ENCODE data around the gene MTF2.
A peak's percentile ranks its signal among the peaks of the same experiment; 100 is the strongest.

DNA sequence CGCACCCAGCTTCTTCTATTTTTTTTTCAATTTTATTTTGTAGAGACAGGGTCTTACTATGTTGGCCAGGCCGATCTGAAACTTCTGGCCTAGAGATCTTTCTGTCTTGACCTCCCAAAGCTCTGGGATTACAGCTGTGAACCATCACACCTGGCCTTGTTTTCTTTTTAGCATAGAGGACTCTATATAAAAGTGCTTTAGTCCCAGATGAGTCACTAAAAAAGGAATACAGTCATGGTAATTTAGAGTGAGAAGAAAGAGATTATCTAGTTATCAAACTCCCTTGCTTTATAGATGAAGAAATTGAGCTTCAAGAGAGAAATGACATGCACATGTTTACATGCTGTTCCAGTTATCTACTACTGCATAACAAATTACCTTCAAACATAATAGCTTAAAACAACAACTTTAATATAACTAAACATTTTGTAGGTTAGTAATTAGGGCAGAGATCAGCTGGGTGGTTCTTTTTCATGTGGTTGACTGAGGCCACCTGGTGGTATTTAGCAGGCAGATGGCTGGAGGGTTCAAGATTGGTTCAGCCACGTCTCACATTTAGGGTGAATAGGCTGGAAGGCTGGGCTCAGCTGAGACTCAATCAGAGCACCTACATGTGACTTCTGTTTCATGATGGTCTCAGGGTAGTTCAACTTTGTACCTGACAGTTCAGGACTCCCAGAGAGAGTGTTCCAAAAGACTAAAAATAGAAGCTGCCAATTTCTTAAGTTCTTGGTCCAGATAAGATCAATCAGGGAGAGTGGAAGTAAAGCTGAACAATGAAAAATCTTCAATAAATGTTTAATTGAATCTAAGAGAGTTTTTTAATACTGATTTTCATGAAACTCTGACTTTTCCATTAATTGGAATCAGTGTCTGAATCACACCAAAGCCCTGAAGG, 16.9 kb upstream of the MTF2 start:
- TF ChIP-seq, protein P1, sequence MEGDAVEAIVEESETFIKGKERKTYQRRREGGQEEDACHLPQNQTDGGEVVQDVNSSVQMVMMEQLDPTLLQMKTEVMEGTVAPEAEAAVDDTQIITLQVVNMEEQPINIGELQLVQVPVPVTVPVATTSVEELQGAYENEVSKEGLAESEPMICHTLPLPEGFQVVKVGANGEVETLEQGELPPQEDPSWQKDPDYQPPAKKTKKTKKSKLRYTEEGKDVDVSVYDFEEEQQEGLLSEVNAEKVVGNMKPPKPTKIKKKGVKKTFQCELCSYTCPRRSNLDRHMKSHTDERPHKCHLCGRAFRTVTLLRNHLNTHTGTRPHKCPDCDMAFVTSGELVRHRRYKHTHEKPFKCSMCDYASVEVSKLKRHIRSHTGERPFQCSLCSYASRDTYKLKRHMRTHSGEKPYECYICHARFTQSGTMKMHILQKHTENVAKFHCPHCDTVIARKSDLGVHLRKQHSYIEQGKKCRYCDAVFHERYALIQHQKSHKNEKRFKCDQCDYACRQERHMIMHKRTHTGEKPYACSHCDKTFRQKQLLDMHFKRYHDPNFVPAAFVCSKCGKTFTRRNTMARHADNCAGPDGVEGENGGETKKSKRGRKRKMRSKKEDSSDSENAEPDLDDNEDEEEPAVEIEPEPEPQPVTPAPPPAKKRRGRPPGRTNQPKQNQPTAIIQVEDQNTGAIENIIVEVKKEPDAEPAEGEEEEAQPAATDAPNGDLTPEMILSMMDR (IDR thresholded peaks at IDR 0.05) = peak in 3 of 4 experiments; percentile 9 to 43 (median 24)
- TF ChIP-seq EP300 (IDR thresholded peaks at IDR 0.05) = no peak

All from gastroesophageal sphincter (tissue), 3 donors.